H1 (cell line): ENCODE data around the gene MAN2C1. TPM values are rescaled to one million over a fixed set of nuclear protein-coding genes. Genes with fewer than 3 reads are reported as not detected.

Experiments used
- CTCF ChIA-PET: fragments of 300-600 bp; sonication (Branson Sonifier 250); formaldehyde crosslinking; loops from one replicate; lab custom pipeline; 2021; ENCODE audit not compliant: partially characterized antibody; lab: Charles Lee
- POLR2A ChIA-PET: fragments of 300-600 bp; sonication (Branson Sonifier 250); formaldehyde crosslinking; loops from one replicate; lab custom pipeline; 2021; ENCODE audit warnings: inconsistent platforms; ENCODE audit not compliant: partially characterized antibody; lab: Charles Lee
- DNase-seq, 2 experiments: peaks; one replicate each; pipeline versions ENCODE4 v3.0.0 to v3.0.0-alpha.2; 2010 to 2022; ENCODE audit warnings: low spot score in 2 of 2, low read depth in 1 of 2, mixed read lengths in 1 of 2
- FAIRE-seq: peaks from 2 replicates; lab custom pipeline; 2011; peaks lifted over from hg19 to GRCh38; lab: Jason Lieb, UNC
- H2AFZ ChIP-seq: 2 replicates; pipeline ENCODE4 v1.8.1; 2012; ENCODE audit warnings: low read length, inconsistent platforms
- H2AK5ac ChIP-seq: 2 replicates; pipeline ENCODE4 v1.6.1; 2013; ENCODE audit warnings: low read depth, low read length
- H2BK120ac ChIP-seq: replicated peaks from 2 replicates; pipeline ENCODE3; 2013; ENCODE audit warnings: low read depth, low read length, inconsistent platforms
- H2BK12ac ChIP-seq: 2 replicates; pipeline ENCODE4 v1.6.1; 2013; ENCODE audit warnings: low read depth, low read length
- H2BK15ac ChIP-seq: 2 replicates; pipeline ENCODE4 v1.6.1; 2013; ENCODE audit warnings: low read length
- H2BK20ac ChIP-seq: 2 replicates; pipeline ENCODE4 v1.6.1; 2013; ENCODE audit warnings: low read length
- H2BK5ac ChIP-seq: 2 replicates; pipeline ENCODE4 v1.6.1; 2013; ENCODE audit warnings: low read depth, low read length
- H3K14ac ChIP-seq: 2 replicates; pipeline ENCODE4 v1.6.1; 2013; ENCODE audit warnings: inconsistent platforms; ENCODE audit not compliant: insufficient read length
- H3K18ac ChIP-seq: 2 replicates; pipeline ENCODE4 v1.6.1; 2013; ENCODE audit warnings: low read length; ENCODE audit errors: extremely low read depth
- H3K23ac ChIP-seq: 2 replicates; pipeline ENCODE4 v1.6.1; 2013; ENCODE audit warnings: inconsistent platforms; ENCODE audit not compliant: insufficient read length
- H3K23me2 ChIP-seq: 2 replicates; pipeline ENCODE4 v1.6.1; 2013; ENCODE audit warnings: low read depth, low read length
- H3K27ac ChIP-seq: 2 replicates; pipeline ENCODE4 v1.6.1; 2011; ENCODE audit warnings: low read depth, low read length, inconsistent platforms
- H3K27me3 ChIP-seq, 4 experiments: replicated peaks in 1 of 4; 1 replicate in 1 of 4; 2 replicates in 3 of 4; pipeline versions ENCODE4 v1.6.1 to v1.8.1; 2011 to 2013; ENCODE audit warnings: low read length in 3 of 4, mild to moderate bottlenecking in 3 of 4, inconsistent platforms in 2 of 4, mixed read lengths in 2 of 4, moderate library complexity in 1 of 4; ENCODE audit not compliant: control insufficient read depth in 3 of 4, insufficient read depth in 3 of 4; ENCODE audit errors: extremely low read depth in 1 of 4
- H3K36me3 ChIP-seq, 4 experiments: 2 replicates each; pipeline versions ENCODE4 v1.6.1 to v1.8.1; 2011 to 2013; ENCODE audit warnings: mild to moderate bottlenecking in 4 of 4, low read length in 3 of 4, moderate library complexity in 2 of 4, control low read depth in 1 of 4, inconsistent platforms in 1 of 4; ENCODE audit not compliant: insufficient read depth in 4 of 4, control insufficient read depth in 2 of 4
- H3K4ac ChIP-seq: replicated peaks from 2 replicates; pipeline ENCODE3; 2013; ENCODE audit warnings: low read length, low read depth, mixed read lengths, inconsistent platforms; ENCODE audit not compliant: insufficient read length
- H3K4me1 ChIP-seq, 4 experiments: replicated peaks in 1 of 4; 1 replicate in 1 of 4; 2 replicates in 3 of 4; pipeline versions ENCODE4 v1.6.1 to v1.8.1; 2011 to 2013; ENCODE audit warnings: low read length in 3 of 4, inconsistent platforms in 2 of 4, mixed read lengths in 1 of 4; ENCODE audit not compliant: insufficient read depth in 4 of 4, control insufficient read depth in 3 of 4
- H3K4me2 ChIP-seq, 2 experiments: 2 replicates each; pipeline versions ENCODE4 v1.6.1 to v1.8.1; 2011 to 2013; ENCODE audit warnings: low read depth in 2 of 2, low read length in 2 of 2, control low read depth in 1 of 2, inconsistent platforms in 1 of 2, mild to moderate bottlenecking in 1 of 2; ENCODE audit not compliant: insufficient read depth in 1 of 2
- H3K4me3 ChIP-seq, 4 experiments: fragments of 200-600, 300-600 bp in 1 of 4; sonication (generic), shearing (Covaris generic), sonication (Bioruptor Twin) in 1 of 4; 2 replicates each; pipeline versions ENCODE4 v1.5.1 to v1.8.1; 2011 to 2016; ENCODE audit warnings: low read length in 4 of 4, low read depth in 3 of 4, control low read depth in 2 of 4, inconsistent platforms in 2 of 4, mild to moderate bottlenecking in 2 of 4, mixed read lengths in 1 of 4, moderate library complexity in 1 of 4; ENCODE audit not compliant: insufficient read depth in 2 of 4; ENCODE audit errors: extremely low read depth in 1 of 4
- H3K56ac ChIP-seq: replicated peaks from 2 replicates; pipeline ENCODE3; 2013; ENCODE audit warnings: low read depth, mild to moderate bottlenecking, mixed read lengths, low read length, inconsistent platforms; ENCODE audit not compliant: insufficient read length
- H3K79me1 ChIP-seq: 2 replicates; pipeline ENCODE4 v1.6.1; 2013; ENCODE audit warnings: low read depth, low read length, control low read depth
- H3K79me2 ChIP-seq, 2 experiments: 2 replicates each; pipeline versions ENCODE4 v1.6.1 to v1.8.1; 2012 to 2013; ENCODE audit warnings: low read length in 2 of 2, mild to moderate bottlenecking in 2 of 2, inconsistent platforms in 1 of 2; ENCODE audit not compliant: insufficient read depth in 2 of 2, control insufficient read depth in 1 of 2
- H3K9ac ChIP-seq, 4 experiments: replicated peaks in 1 of 4; 1 replicate in 1 of 4; 2 replicates in 3 of 4; pipeline versions ENCODE4 v1.6.1 to v1.8.1; 2011 to 2013; ENCODE audit warnings: low read depth in 3 of 4, low read length in 3 of 4, control low read depth in 2 of 4, mild to moderate bottlenecking in 2 of 4, moderate library complexity in 2 of 4, inconsistent platforms in 1 of 4; ENCODE audit errors: extremely low read depth in 1 of 4
- H3K9me3 ChIP-seq, 2 experiments: 2 replicates each; pipeline versions ENCODE4 v1.6.1 to v1.8.1; 2012 to 2013; ENCODE audit warnings: mild to moderate bottlenecking in 2 of 2, moderate library complexity in 2 of 2, control low read depth in 1 of 2, inconsistent platforms in 1 of 2, low read depth in 1 of 2, low read length in 1 of 2, mixed read lengths in 1 of 2; ENCODE audit not compliant: insufficient read depth in 2 of 2
- H4K20me1 ChIP-seq, 2 experiments: replicated peaks in 1 of 2; 2 replicates each; pipeline versions ENCODE3 to v1.8.1; 2011 to 2013; ENCODE audit warnings: inconsistent platforms in 2 of 2, low read length in 2 of 2, mild to moderate bottlenecking in 1 of 2; ENCODE audit not compliant: insufficient read depth in 2 of 2, control insufficient read depth in 1 of 2
- H4K5ac ChIP-seq: 2 replicates; pipeline ENCODE4 v1.6.1; 2013; ENCODE audit warnings: low read length, low read depth, mixed read lengths, inconsistent platforms; ENCODE audit not compliant: insufficient read length
- H4K8ac ChIP-seq: 2 replicates; pipeline ENCODE4 v1.8.0; 2013; ENCODE audit warnings: mild to moderate bottlenecking, moderate library complexity, low read length, inconsistent platforms; ENCODE audit not compliant: insufficient read depth; ENCODE audit errors: extremely low read depth
- H4K91ac ChIP-seq: replicated peaks from 2 replicates; pipeline ENCODE3; 2013; ENCODE audit warnings: low read length, mixed read lengths, inconsistent platforms; ENCODE audit not compliant: insufficient read length
- POLR2A ChIP-seq, 2 experiments: IDR thresholded peaks; 1 replicate in 1 of 2; 2 replicates in 1 of 2; pipeline ENCODE4 v1.6.1; 2011; ENCODE audit warnings: low read depth in 2 of 2, low read length in 2 of 2, mild to moderate bottlenecking in 2 of 2; ENCODE audit errors: control extremely low read depth in 1 of 2
- SRF ChIP-seq: IDR thresholded peaks from 2 replicates; pipeline ENCODE4 v1.6.1; 2011; ENCODE audit warnings: mild to moderate bottlenecking, low read depth, low read length, moderate library complexity
- polyA plus RNA-seq, 7 experiments: library from polyadenylated mRNA; depleted of rRNA in 3 of 7; stranded (reverse) in 5 of 7; unstranded in 2 of 7; fragments of >200 nt in 5 of 7; fragments of 200-250 nt in 2 of 7; gene quantifications; 1 replicate in 5 of 7; 2 replicates in 1 of 7; 4 replicates in 1 of 7; pipeline versions ENCODE4 v1.2.1 to v1.2.3, GENCODE V29; 2011 to 2013; ENCODE audit warnings: missing spikeins in 2 of 7, mixed read lengths in 2 of 7
- total RNA-seq: library from RNA; stranded (reverse); fragmentation: NEBNext Ultra II Directional; extraction: Animal tissue kit (Norgen Biotek cat#: 25700); gene quantifications from 2 replicates; pipeline ENCODE4 v1.2.1, GENCODE V29; 2021

MAN2C1 gene
- total and polyA plus RNA-seq, 2 of the 8 experiments (the other 6 are each of a cell fraction or from before 2014, with no cell fraction given) = 56.3 to 88.9 TPM

GRCh38 chr15:75309711-75310110 is 58.7 kb downstream of the MAN2C1 start:
- DNase-seq (no peak), FAIRE-seq (no peak)
- Histone ChIP-seq H3K56ac (no peak overlapping the region), H3K23ac (no peak overlapping the region), H2AFZ (no peak overlapping the region), H3K79me2 (no peaks in the 10 kb centered on the region), H2BK5ac (no peak overlapping the region), H3K9ac (no peak overlapping the region), H3K4me1 (no peaks in the 10 kb centered on the region), H3K27me3 (no peaks in the 10 kb centered on the region), H3K79me1 (no peaks in the 10 kb centered on the region), H2BK120ac (no peak overlapping the region), H4K5ac (no peak overlapping the region), H3K4me2 (no peak overlapping the region), H3K23me2 (no peaks in the 10 kb centered on the region), H4K91ac (no peak overlapping the region), H3K18ac (no peak overlapping the region), H3K9me3 (no peaks in the 10 kb centered on the region), H3K4me3 (no peak overlapping the region), H3K14ac (no peak overlapping the region), H4K20me1 (no peaks in the 10 kb centered on the region), H3K27ac (no peak overlapping the region), H2BK12ac (no peak overlapping the region), H3K36me3 (no peaks in the 10 kb centered on the region), H2AK5ac (no peak overlapping the region), H2BK15ac (no peak overlapping the region), H2BK20ac (no peak overlapping the region), H4K8ac (no peak overlapping the region), H3K4ac (no peak overlapping the region)
- CTCF ChIA-PET = interaction anchor here (0.8 to 2.9 kb wide), 3 partner anchors 61 to 267 kb away, joined by 3 to 20 read pairs (median 3); no protein-coding TSS in a partner anchor
- POLR2A ChIA-PET = no interaction called here
- TF ChIP-seq SRF (no peak), POLR2A (IDR thresholded peaks at IDR 0.05; ENCODE audit: control extremely low read depth in 1 of 2, low read depth in 2 of 2, low read length in 2 of 2) (no peak)
